GM12864 (cell line): ENCODE data around the gene TUBB1.

Source experiments
- DNase-seq: peaks from one replicate; pipeline ENCODE4 v3.0.0-alpha.2; 2011; ENCODE audit warnings: low read depth
- H3K4me3 ChIP-seq: 2 replicates; pipeline ENCODE4 v1.5.1; 2011; ENCODE audit warnings: mild to moderate bottlenecking, low read depth, low read length, control low read depth
- CTCF ChIP-seq: IDR thresholded peaks from 2 replicates; pipeline ENCODE4 v1.5.1; 2011; ENCODE audit warnings: low read depth, mild to moderate bottlenecking, moderate library complexity, low read length, control low read depth, inconsistent platforms; ENCODE audit errors: missing control alignments

Gene TUBB1

GRCh38 chr20:58990651-58991445, 28.4 kb upstream of the TUBB1 start:
- DNase-seq = no peak
- H3K4me3 ChIP-seq = no peak overlapping the region
- no peak for TF ChIP-seq CTCF

GRCh38 chr20:58991715-58992114, 27.5 kb upstream of the TUBB1 start:
- no peak overlapping the region for H3K4me3 ChIP-seq
- DNase-seq = no peak
- TF ChIP-seq CTCF = no peak

GRCh38 chr20:58992911-58993310, 26.3 kb upstream of the TUBB1 start:
- TF ChIP-seq CTCF = no peak
- DNase-seq = no peak
- H3K4me3 ChIP-seq = no peak overlapping the region

GRCh38 chr20:58993332-58994248, 25.6 kb upstream of the TUBB1 start:
- no peak for TF ChIP-seq CTCF
- H3K4me3 ChIP-seq = no peak overlapping the region
- DNase-seq = no peak

GRCh38 chr20:58994390-58995159, 24.7 kb upstream of the TUBB1 start:
- no peak overlapping the region for H3K4me3 ChIP-seq
- TF ChIP-seq CTCF = no peak
- DNase-seq = no peak

GRCh38 chr20:58995461-58996225, 23.6 kb upstream of the TUBB1 start:
- DNase-seq = no peak
- no peak for TF ChIP-seq CTCF
- H3K4me3 ChIP-seq = no peak overlapping the region
